ENCODE data around the gene PFDN6. TPM values are rescaled to one million over a fixed set of nuclear protein-coding genes. Genes with fewer than 3 reads are reported as not detected.

PFDN6 gene
- total and polyA plus RNA-seq, 2 of the 13 experiments (the other 11 are each of a cell fraction or from before 2014, with no cell fraction given): 75.5 to 87.0 TPM

DNA sequence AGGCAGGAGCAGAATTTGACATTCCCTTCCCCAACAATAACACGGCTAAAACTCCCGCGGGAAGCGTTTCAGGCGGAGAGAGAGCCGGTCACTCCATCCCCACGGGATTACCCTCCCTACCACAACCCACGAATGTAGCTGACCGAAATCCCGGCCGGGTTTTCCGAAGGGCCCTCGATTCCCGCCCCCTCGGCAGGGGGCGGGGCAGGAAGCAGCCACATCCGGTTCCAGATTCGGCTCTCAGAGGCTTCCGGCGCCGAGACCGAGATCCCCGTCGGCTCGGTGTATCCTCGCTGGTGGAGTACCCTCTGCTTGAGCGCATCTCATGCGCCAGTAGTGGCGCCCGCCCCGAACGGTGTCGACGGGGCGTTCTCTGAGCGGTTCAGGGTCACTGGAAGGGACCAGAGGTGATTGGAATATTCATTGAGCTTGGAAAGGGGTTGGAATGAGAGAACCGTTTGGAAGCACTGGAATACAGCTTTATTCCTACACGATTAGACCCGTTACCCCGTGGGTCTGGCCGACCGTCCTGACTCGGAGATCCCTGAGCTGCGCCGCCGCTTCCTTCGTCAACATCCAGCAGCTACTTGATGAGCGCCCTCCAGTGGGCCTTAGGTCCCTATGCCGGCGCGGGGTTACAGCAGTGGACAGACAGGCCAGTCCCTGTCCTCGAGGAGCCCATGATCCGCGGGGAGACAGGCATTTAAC is 10.0 kb downstream of the PFDN6 start (continued):
- TF ChIP-seq, protein P1, sequence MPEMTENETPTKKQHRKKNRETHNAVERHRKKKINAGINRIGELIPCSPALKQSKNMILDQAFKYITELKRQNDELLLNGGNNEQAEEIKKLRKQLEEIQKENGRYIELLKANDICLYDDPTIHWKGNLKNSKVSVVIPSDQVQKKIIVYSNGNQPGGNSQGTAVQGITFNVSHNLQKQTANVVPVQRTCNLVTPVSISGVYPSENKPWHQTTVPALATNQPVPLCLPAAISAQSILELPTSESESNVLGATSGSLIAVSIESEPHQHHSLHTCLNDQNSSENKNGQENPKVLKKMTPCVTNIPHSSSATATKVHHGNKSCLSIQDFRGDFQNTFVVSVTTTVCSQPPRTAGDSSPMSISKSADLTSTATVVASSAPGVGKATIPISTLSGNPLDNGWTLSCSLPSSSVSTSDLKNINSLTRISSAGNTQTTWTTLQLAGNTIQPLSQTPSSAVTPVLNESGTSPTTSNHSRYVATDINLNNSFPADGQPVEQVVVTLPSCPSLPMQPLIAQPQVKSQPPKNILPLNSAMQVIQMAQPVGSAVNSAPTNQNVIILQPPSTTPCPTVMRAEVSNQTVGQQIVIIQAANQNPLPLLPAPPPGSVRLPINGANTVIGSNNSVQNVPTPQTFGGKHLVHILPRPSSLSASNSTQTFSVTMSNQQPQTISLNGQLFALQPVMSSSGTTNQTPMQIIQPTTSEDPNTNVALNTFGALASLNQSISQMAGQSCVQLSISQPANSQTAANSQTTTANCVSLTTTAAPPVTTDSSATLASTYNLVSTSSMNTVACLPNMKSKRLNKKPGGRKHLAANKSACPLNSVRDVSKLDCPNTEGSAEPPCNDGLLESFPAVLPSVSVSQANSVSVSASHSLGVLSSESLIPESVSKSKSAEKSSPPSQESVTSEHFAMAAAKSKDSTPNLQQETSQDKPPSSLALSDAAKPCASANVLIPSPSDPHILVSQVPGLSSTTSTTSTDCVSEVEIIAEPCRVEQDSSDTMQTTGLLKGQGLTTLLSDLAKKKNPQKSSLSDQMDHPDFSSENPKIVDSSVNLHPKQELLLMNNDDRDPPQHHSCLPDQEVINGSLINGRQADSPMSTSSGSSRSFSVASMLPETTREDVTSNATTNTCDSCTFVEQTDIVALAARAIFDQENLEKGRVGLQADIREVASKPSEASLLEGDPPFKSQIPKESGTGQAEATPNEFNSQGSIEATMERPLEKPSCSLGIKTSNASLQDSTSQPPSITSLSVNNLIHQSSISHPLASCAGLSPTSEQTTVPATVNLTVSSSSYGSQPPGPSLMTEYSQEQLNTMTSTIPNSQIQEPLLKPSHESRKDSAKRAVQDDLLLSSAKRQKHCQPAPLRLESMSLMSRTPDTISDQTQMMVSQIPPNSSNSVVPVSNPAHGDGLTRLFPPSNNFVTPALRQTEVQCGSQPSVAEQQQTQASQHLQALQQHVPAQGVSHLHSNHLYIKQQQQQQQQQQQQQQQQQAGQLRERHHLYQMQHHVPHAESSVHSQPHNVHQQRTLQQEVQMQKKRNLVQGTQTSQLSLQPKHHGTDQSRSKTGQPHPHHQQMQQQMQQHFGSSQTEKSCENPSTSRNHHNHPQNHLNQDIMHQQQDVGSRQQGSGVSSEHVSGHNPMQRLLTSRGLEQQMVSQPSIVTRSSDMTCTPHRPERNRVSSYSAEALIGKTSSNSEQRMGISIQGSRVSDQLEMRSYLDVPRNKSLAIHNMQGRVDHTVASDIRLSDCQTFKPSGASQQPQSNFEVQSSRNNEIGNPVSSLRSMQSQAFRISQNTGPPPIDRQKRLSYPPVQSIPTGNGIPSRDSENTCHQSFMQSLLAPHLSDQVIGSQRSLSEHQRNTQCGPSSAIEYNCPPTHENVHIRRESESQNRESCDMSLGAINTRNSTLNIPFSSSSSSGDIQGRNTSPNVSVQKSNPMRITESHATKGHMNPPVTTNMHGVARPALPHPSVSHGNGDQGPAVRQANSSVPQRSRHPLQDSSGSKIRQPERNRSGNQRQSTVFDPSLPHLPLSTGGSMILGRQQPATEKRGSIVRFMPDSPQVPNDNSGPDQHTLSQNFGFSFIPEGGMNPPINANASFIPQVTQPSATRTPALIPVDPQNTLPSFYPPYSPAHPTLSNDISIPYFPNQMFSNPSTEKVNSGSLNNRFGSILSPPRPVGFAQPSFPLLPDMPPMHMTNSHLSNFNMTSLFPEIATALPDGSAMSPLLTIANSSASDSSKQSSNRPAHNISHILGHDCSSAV (CRISPR knock-in tag; IDR thresholded peaks at IDR 0.05; ENCODE audit: borderline replicate concordance): peak; percentile 84; the same call in 1 of the 2 replicates
- TF ChIP-seq ATM (IDR thresholded peaks at IDR 0.05; ENCODE audit: borderline replicate concordance) (no peak), IKZF1 (IDR thresholded peaks at IDR 0.05) (no peak), ZNF121 (CRISPR knock-in tag; IDR thresholded peaks at IDR 0.05) (peak; percentile 37; the same call in 1 of the 2 replicates), KLF11 (CRISPR knock-in tag; IDR thresholded peaks at IDR 0.05) (peak; percentile 36; the same call in 1 of the 2 replicates), ZNF616 (CRISPR knock-in tag; IDR thresholded peaks at IDR 0.05; ENCODE audit: low read depth) (peak; percentile 56), EEA1 (CRISPR knock-in tag; IDR thresholded peaks at IDR 0.05; ENCODE audit: borderline replicate concordance) (no peak), NCOR1 (IDR thresholded peaks at IDR 0.05; ENCODE audit: borderline replicate concordance, low read length) (peak; percentile 43), MNT (IDR thresholded peaks at IDR 0.05) (no peak), MAFG (CRISPR knock-in tag; IDR thresholded peaks at IDR 0.05) (no peak), TOE1 (CRISPR knock-in tag; IDR thresholded peaks at IDR 0.05) (no peak), HNRNPUL1 (IDR thresholded peaks at IDR 0.05; ENCODE audit: low read depth, low read length) (no peak), POLR2G (IDR thresholded peaks at IDR 0.05; ENCODE audit: low read depth, low read length) (peak; percentile 99), ZNF562 (CRISPR knock-in tag; IDR thresholded peaks at IDR 0.05; ENCODE audit: borderline replicate concordance) (no peak), STAG1 (CRISPR knock-in tag; IDR thresholded peaks at IDR 0.05) (peak; percentile 60), ZFP1 (CRISPR knock-in tag; IDR thresholded peaks at IDR 0.05) (peak; percentile 81; the same call in 1 of the 2 replicates), ZC3H13 (CRISPR knock-in tag; IDR thresholded peaks at IDR 0.05) (peak; percentile 90), FOXO1 (CRISPR knock-in tag; IDR thresholded peaks at IDR 0.05) (peak; percentile 73)
- TF ChIP-seq, protein P2, sequence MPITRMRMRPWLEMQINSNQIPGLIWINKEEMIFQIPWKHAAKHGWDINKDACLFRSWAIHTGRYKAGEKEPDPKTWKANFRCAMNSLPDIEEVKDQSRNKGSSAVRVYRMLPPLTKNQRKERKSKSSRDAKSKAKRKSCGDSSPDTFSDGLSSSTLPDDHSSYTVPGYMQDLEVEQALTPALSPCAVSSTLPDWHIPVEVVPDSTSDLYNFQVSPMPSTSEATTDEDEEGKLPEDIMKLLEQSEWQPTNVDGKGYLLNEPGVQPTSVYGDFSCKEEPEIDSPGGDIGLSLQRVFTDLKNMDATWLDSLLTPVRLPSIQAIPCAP (CRISPR knock-in tag; IDR thresholded peaks at IDR 0.05; ENCODE audit: low read depth): no peak
- TF ChIP-seq, protein P3, sequence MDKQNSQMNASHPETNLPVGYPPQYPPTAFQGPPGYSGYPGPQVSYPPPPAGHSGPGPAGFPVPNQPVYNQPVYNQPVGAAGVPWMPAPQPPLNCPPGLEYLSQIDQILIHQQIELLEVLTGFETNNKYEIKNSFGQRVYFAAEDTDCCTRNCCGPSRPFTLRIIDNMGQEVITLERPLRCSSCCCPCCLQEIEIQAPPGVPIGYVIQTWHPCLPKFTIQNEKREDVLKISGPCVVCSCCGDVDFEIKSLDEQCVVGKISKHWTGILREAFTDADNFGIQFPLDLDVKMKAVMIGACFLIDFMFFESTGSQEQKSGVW (CRISPR knock-in tag; IDR thresholded peaks at IDR 0.05; ENCODE audit: borderline replicate concordance): no peak
